Upper lobe of left lung (tissue), 4 donors: Measurements from ENCODE around the gene CLEC20A.

Experiments used
- EP300 ChIP-seq, 4 donors: sonication (generic); formaldehyde crosslinking; IDR thresholded peaks; one replicate each; pipeline ENCODE4 v1.5.1; 2017; ENCODE audit warnings: antibody characterized with exemption in 4 of 4, control low read depth in 2 of 4
- POLR2AphosphoS5 ChIP-seq, 2 donors: sonication (generic); formaldehyde crosslinking; IDR thresholded peaks; one replicate each; pipeline ENCODE4 v1.5.1; 2017; ENCODE audit warnings: antibody characterized with exemption in 2 of 2

- no peak for TF ChIP-seq POLR2AphosphoS5 (IDR thresholded peaks at IDR 0.05)
- no peak for TF ChIP-seq EP300 (IDR thresholded peaks at IDR 0.05)
Observed at GRCh38 chr1:178491721-178492120, 5.0 kb downstream of the CLEC20A start.
